CD14-positive monocyte (primary cell): ENCODE measurements around the gene COL15A1. TPM values are rescaled to one million over a fixed set of nuclear protein-coding genes. Genes with fewer than 3 reads are reported as not detected.

Experiments used
- DNase-seq, 3 donors: peaks; one replicate each; pipeline ENCODE4 v3.0.0-alpha.2; 2011 to 2022
- H2AFZ ChIP-seq: 2 replicates; pipeline ENCODE4 v1.6.0; 2012; ENCODE audit warnings: mild to moderate bottlenecking, low read depth, low read length, inconsistent platforms; ENCODE audit not compliant: insufficient read depth, poor library complexity, severe bottlenecking
- H3K27ac ChIP-seq, 2 donors: 1 replicate in 1 of 2; 2 replicates in 1 of 2; pipeline ENCODE4 v1.5.1; 2012 to 2013; ENCODE audit warnings: low read length in 2 of 2, control low read depth in 1 of 2, inconsistent platforms in 1 of 2, low read depth in 1 of 2, mild to moderate bottlenecking in 1 of 2
- H3K27me3 ChIP-seq, 2 donors: one replicate each; pipeline versions ENCODE4 v1.6.0 to v1.6.1; 2011 to 2013; ENCODE audit warnings: low read length in 2 of 2; ENCODE audit not compliant: control insufficient read depth in 2 of 2, insufficient read depth in 2 of 2
- H3K36me3 ChIP-seq, 2 donors: replicated peaks in 1 of 2; 1 replicate in 1 of 2; 2 replicates in 1 of 2; pipeline versions ENCODE4 v1.5.1 to v1.6.1; 2012 to 2013; ENCODE audit warnings: low read length in 2 of 2, control low read depth in 1 of 2, inconsistent platforms in 1 of 2, mild to moderate bottlenecking in 1 of 2; ENCODE audit not compliant: insufficient read depth in 2 of 2, control insufficient read depth in 1 of 2
- H3K4me1 ChIP-seq, 2 donors: 1 replicate in 1 of 2; 2 replicates in 1 of 2; pipeline versions ENCODE4 v1.5.1 to v1.6.1; 2012 to 2013; ENCODE audit warnings: low read length in 2 of 2, control low read depth in 1 of 2, inconsistent platforms in 1 of 2, mild to moderate bottlenecking in 1 of 2, moderate library complexity in 1 of 2; ENCODE audit not compliant: insufficient read depth in 2 of 2, control insufficient read depth in 1 of 2
- H3K4me2 ChIP-seq: replicated peaks from 2 replicates; pipeline ENCODE3; 2012; ENCODE audit warnings: low read length, moderate library complexity, mild to moderate bottlenecking; ENCODE audit not compliant: poor library complexity, severe bottlenecking; ENCODE audit errors: extremely low read depth
- H3K4me3 ChIP-seq, 3 experiments: fragments of 200-600 bp in 1 of 3; sonication (generic) in 1 of 3; replicated peaks in 1 of 3; 1 replicate in 2 of 3; 2 replicates in 1 of 3; pipeline ENCODE4 v1.5.1; 2011 to 2013; ENCODE audit warnings: low read length in 3 of 3, mild to moderate bottlenecking in 3 of 3, control low read depth in 2 of 3, low read depth in 2 of 3, inconsistent platforms in 1 of 3, moderate library complexity in 1 of 3
- H3K79me2 ChIP-seq: 2 replicates; pipeline ENCODE4 v1.6.0; 2012; ENCODE audit warnings: mild to moderate bottlenecking, control low read depth, inconsistent platforms, low read length, moderate library complexity; ENCODE audit not compliant: insufficient read depth
- H3K9ac ChIP-seq: 2 replicates; pipeline ENCODE4 v1.6.0; 2017; ENCODE audit warnings: low read length, mild to moderate bottlenecking; ENCODE audit not compliant: insufficient read depth, poor library complexity, severe bottlenecking
- H3K9me3 ChIP-seq, 2 donors: replicated peaks in 1 of 2; 1 replicate in 1 of 2; 2 replicates in 1 of 2; pipeline versions ENCODE4 v1.5.1 to v1.6.1; 2012 to 2013; ENCODE audit warnings: low read length in 2 of 2, control low read depth in 1 of 2; ENCODE audit not compliant: control insufficient read depth in 1 of 2, insufficient read depth in 1 of 2
- H4K20me1 ChIP-seq: 2 replicates; pipeline ENCODE4 v1.6.0; 2012; ENCODE audit warnings: mild to moderate bottlenecking, low read length, control low read depth, moderate library complexity; ENCODE audit not compliant: insufficient read depth
- H3K27ac Mint-ChIP-seq, 7 donors: one replicate each; pipeline ENCODE4 v1.8.0; 2020; ENCODE audit warnings: mild to moderate bottlenecking in 7 of 7, mixed read lengths in 7 of 7, moderate library complexity in 6 of 7, inconsistent platforms in 2 of 7
- H3K27me3 Mint-ChIP-seq, 3 donors: one replicate each; pipeline ENCODE4 v1.8.0; 2021 to 2022; ENCODE audit warnings: low read depth in 3 of 3, mild to moderate bottlenecking in 3 of 3, mixed read lengths in 3 of 3, moderate library complexity in 3 of 3, inconsistent platforms in 1 of 3
- H3K36me3 Mint-ChIP-seq, 2 donors: one replicate each; pipeline ENCODE4 v1.8.0; 2020; ENCODE audit warnings: mixed read lengths in 2 of 2, inconsistent platforms in 1 of 2, mild to moderate bottlenecking in 1 of 2
- H3K4me1 Mint-ChIP-seq: one replicate; pipeline ENCODE4 v1.8.0; 2020; ENCODE audit warnings: mild to moderate bottlenecking, mixed read lengths
- H3K4me3 Mint-ChIP-seq, 2 donors: one replicate each; pipeline ENCODE4 v1.8.0; 2020; ENCODE audit warnings: mild to moderate bottlenecking in 2 of 2, mixed read lengths in 2 of 2, moderate library complexity in 1 of 2
- H3K9me3 Mint-ChIP-seq, 7 donors: one replicate each; pipeline ENCODE4 v1.8.0; 2020 to 2022; ENCODE audit warnings: mixed read lengths in 7 of 7, mild to moderate bottlenecking in 6 of 7, moderate library complexity in 6 of 7, inconsistent platforms in 2 of 7
- CTCF ChIP-seq: fragments of 200-600 bp; IDR thresholded peaks from one replicate; pipeline ENCODE4 v1.8.0; 2022; ENCODE audit warnings: antibody characterized with exemption, mild to moderate bottlenecking
- WGBS: methylation state at CpG from one replicate; pipeline ENCODE4 v1.1.5; 2013; ENCODE audit warnings: missing lambda C conversion rate; ENCODE audit not compliant: insufficient coverage; 5-methylcytosine and 5-hydroxymethylcytosine counted together
- intact Hi-C, 2 donors: fragments of 100-400 bp; cut with micrococcal nuclease; formaldehyde crosslinking; loops; one replicate each; pipeline versions ENCODE4 v1.15.0 to v1.15.1; 2023
- polyA plus RNA-seq, 3 donors: library from polyadenylated mRNA; depleted of rRNA in 1 of 3; unstranded in 2 of 3; stranded (reverse) in 1 of 3; fragments of 300-500 nt in 2 of 3; fragments of >200 nt in 1 of 3; fragmentation: Illumina TruSeq in 2 of 3; gene quantifications; 1 replicate in 2 of 3; 2 replicates in 1 of 3; pipeline ENCODE4 v1.2.3, GENCODE V29; 2012 to 2021

The COL15A1 gene
- polyA plus RNA-seq, 3 donors: 0.03 to 0.14 (median 0.11) TPM

DNA sequence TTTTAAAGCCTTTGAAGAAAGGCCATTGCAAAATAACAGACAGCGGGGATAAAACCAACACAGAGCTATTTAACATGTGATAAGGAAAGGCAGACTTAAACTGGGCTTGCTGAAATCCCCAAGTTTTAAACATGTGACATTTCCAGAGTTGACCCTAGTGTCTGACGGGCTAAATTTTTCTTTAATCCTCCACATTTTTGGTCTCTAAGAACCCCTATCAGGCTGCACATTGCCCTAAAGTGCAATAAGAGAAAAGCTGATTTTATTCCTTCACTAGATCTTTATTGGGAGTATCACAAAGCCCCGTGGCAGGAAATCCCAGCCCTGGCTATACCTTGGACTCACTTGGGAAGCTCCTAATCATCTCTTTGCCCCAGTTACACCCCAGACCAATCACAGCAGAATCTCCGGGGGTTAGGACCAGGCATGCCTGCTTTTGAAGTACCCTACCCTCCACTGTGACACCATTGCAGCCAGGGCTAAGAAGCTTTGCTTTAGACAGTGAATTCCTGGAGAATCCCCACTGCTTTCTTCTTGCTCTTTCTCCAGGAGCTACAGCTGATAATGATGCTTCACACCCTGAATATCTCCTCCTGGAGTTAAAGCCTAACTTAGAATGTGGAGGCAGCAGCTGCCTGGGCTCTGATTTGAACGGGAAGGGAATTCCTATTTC is 20.1 kb upstream of the COL15A1 start:
- intact Hi-C loops: no loop called here

More for the DNA sequence above, 20.1 kb upstream of the COL15A1 start:
- H3K4me3 Mint-ChIP-seq: no peak overlapping the region
- H3K4me3 ChIP-seq: no peak overlapping the region
- H3K4me1 ChIP-seq: peaks cover 8% of the 10 kb centered on the region in 2 donors
- H2AFZ ChIP-seq: no peak overlapping the region
- H3K27ac Mint-ChIP-seq: peak overlapping the region in 1 of 7 donors; percentile 12
- H3K36me3 ChIP-seq: no peaks in the 10 kb centered on the region
- peaks cover 0 to 2% (median 0%) of the 10 kb centered on the region in 7 donors for H3K9me3 Mint-ChIP-seq
- H3K36me3 Mint-ChIP-seq: no peaks in the 10 kb centered on the region
- no peaks in the 10 kb centered on the region for H3K9me3 ChIP-seq
- WGBS: 69% methylated on average over 2 of the region's 5 CpGs
- no peaks in the 10 kb centered on the region for H3K27me3 Mint-ChIP-seq
- no peaks in the 10 kb centered on the region for H3K27me3 ChIP-seq
- no peaks in the 10 kb centered on the region for H4K20me1 ChIP-seq
- no peak for DNase-seq
- no peak overlapping the region for H3K27ac ChIP-seq
- no peak overlapping the region for H3K9ac ChIP-seq
- H3K4me1 Mint-ChIP-seq: peaks cover 13% of the 10 kb centered on the region
- no peaks in the 10 kb centered on the region for H3K79me2 ChIP-seq
- TF ChIP-seq CTCF: no peak
- no peak overlapping the region for H3K4me2 ChIP-seq
